Activated CD4-positive, alpha-beta T cell treated with anti-CD3 and anti-CD28 coated beads for 1 hour (primary cell): ENCODE measurements around the gene PRSS8.
A peak's percentile ranks its signal among the peaks of the same experiment; 100 is the strongest.
"Not testable (repeated sequence)": the region's sequence is repeated elsewhere in the genome, so short reads cannot be mapped to it uniquely, and the experiment has no call there.

Source experiments
- DNase-seq: peaks from one replicate; pipeline ENCODE4 v3.0.0-alpha.2; 2020

Gene PRSS8

GRCh38 chr16:31143694-31144148 is 8.2 kb upstream of the PRSS8 start:
- no peak for DNase-seq

GRCh38 chr16:31143011-31143693 is 7.6 kb upstream of the PRSS8 start:
- DNase-seq = no peak

- peak; percentile 94 for DNase-seq
Observed at GRCh38 chr16:31142109-31143010, 6.8 kb upstream of the PRSS8 start.

GRCh38 chr16:31141489-31142108 is 6.1 kb upstream of the PRSS8 start:
- no peak for DNase-seq

GRCh38 chr16:31141071-31141469 is 5.5 kb upstream of the PRSS8 start:
- not testable (repeated sequence) for DNase-seq

- no peak for DNase-seq
Observed at GRCh38 chr16:31138621-31139578, 3.4 kb upstream of the PRSS8 start.

- DNase-seq = not testable (repeated sequence)
Observed at GRCh38 chr16:31136822-31137499, 1.4 kb upstream of the PRSS8 start.

- DNase-seq = no peak
Observed at GRCh38 chr16:31136287-31136662, 748 bp upstream of the PRSS8 start.

- no peak for DNase-seq
Observed at GRCh38 chr16:31134625-31135534, 647 bp downstream of the PRSS8 start.

GRCh38 chr16:31134091-31134571 is 1.4 kb downstream of the PRSS8 start:
- DNase-seq = no peak

- DNase-seq = no peak
Observed at GRCh38 chr16:31133046-31133501, 2.5 kb downstream of the PRSS8 start.

GRCh38 chr16:31132303-31132979 is 3.1 kb downstream of the PRSS8 start:
- DNase-seq = no peak

- DNase-seq = no peak
Observed at GRCh38 chr16:31131841-31132271, 3.7 kb downstream of the PRSS8 start.

- no peak for DNase-seq
Observed at GRCh38 chr16:31131416-31131815, 4.1 kb downstream of the PRSS8 start.

- DNase-seq = no peak
Observed at GRCh38 chr16:31130899-31131298, 4.6 kb downstream of the PRSS8 start.

GRCh38 chr16:31130336-31130891 is 5.1 kb downstream of the PRSS8 start:
- no peak for DNase-seq

- no peak for DNase-seq
Observed at GRCh38 chr16:31129568-31130335, 5.8 kb downstream of the PRSS8 start.

GRCh38 chr16:31128711-31129567 is 6.6 kb downstream of the PRSS8 start:
- DNase-seq = no peak
